Urinary bladder (tissue), 4 donors: ENCODE results near the gene BATF3. TPM values are rescaled to one million over a fixed set of nuclear protein-coding genes. Genes with fewer than 3 reads are reported as not detected.

Experiments
- DNase-seq: peaks from one replicate; pipeline ENCODE4 v3.0.0-alpha.2; 2015; ENCODE audit errors: extremely low spot score
- H3K27ac ChIP-seq: one replicate; pipeline ENCODE4 v1.5.1; 2013; ENCODE audit warnings: low read depth, mild to moderate bottlenecking, moderate library complexity
- H3K36me3 ChIP-seq: one replicate; pipeline ENCODE4 v1.6.1; 2013; ENCODE audit warnings: mild to moderate bottlenecking, moderate library complexity; ENCODE audit not compliant: insufficient read depth
- H3K4me1 ChIP-seq: one replicate; pipeline ENCODE4 v1.6.1; 2013; ENCODE audit warnings: mild to moderate bottlenecking, moderate library complexity; ENCODE audit not compliant: insufficient read depth
- H3K4me3 ChIP-seq: one replicate; pipeline ENCODE4 v1.5.1; 2013; ENCODE audit warnings: low read depth, low read length
- WGBS: extraction: QIAGEN DNeasy Blood & Tissue Kit; methylation state at CpG from one replicate; pipeline ENCODE4 v1.1.7; 2013; 5-methylcytosine and 5-hydroxymethylcytosine counted together
- polyA plus RNA-seq: library from polyadenylated mRNA; stranded (reverse); fragments of 200-250 nt; gene quantifications from one replicate; pipeline ENCODE4 v1.2.3, GENCODE V29; 2013
- total RNA-seq: library from RNA; depleted of rRNA; stranded (reverse); fragments of >200 nt; gene quantifications from one replicate; pipeline ENCODE4 v1.2.3, GENCODE V29; 2014
- donor health status: healthy with polysubstance abuse.
- donor health status: healthy.

BATF3 gene
- total and polyA plus RNA-seq, 2 donors: 2.3 to 3.7 TPM

DNA sequence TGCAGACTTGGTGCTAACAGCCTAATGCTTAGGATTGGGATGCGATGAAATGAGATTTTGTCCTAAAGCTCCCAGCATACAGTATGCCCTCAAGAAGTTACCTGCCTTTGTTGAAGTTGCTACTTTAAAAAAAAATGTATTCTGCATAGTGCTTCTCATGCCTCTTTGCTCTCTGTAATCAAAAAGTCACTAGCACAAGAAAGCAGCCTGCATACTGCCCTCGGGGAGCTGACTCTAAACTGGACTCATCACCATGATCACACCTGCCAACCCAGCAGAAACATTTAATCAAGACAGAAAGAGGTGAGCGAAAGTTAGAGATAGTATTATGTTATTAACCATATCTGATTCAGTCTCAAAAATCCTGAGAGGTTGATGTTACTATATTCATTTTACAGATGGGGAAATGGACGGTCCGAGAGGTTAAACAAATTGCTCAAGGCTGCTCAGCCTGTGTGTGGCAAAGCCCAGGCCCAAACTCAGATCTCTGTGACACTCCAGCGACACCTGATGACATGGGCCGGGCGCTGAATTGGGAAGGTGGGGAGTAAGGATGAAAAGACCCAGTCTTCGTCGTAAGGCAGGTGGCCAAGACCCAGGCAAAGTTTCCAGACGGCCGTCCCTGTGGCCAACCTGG is 1.1 kb downstream of the BATF3 start:
- Histone ChIP-seq H3K27ac (no peak overlapping the region), H3K4me3 (peak overlapping the region; percentile 51), H3K36me3 (no peaks in the 10 kb centered on the region), H3K4me1 (no peaks in the 10 kb centered on the region)
- DNase-seq: no peak
- 33% methylated on average over 12 of the region's 12 CpGs for WGBS

DNA sequence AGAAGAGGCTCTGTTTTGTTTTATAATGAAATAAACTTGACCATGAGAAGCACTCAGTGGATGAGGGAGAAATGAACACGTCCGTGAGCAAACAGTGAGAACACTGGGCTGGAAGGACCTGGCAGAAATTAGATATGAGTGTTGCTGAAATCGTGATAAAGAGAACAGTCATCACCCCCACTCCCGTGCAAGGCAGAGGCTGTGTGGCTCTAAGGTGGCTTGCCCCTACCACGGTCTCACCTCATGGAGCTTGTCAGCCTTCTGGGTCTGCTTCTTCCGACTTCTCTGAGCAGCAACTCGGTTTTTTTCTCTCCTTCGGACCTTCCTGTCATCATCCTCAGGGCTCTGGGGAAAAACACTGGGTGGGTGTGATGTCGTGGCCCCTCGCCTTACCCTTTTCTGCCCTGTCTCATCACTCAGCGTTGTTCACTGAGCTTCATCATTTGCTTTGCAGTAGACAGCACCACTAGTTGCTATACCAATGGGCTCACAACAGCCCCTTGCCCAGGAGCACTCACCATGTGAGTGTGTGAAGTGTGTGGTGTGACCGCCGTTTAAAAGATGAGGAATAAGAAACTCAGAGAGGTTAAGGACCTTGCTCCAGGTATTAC is 2.8 kb downstream of the BATF3 start:
- H3K4me3 ChIP-seq: no peak overlapping the region
- no peaks in the 10 kb centered on the region for H3K4me1 ChIP-seq
- WGBS: 79% methylated on average over 13 of the region's 13 CpGs
- no peaks in the 10 kb centered on the region for H3K36me3 ChIP-seq
- H3K27ac ChIP-seq: no peak overlapping the region
- DNase-seq: no peak

DNA sequence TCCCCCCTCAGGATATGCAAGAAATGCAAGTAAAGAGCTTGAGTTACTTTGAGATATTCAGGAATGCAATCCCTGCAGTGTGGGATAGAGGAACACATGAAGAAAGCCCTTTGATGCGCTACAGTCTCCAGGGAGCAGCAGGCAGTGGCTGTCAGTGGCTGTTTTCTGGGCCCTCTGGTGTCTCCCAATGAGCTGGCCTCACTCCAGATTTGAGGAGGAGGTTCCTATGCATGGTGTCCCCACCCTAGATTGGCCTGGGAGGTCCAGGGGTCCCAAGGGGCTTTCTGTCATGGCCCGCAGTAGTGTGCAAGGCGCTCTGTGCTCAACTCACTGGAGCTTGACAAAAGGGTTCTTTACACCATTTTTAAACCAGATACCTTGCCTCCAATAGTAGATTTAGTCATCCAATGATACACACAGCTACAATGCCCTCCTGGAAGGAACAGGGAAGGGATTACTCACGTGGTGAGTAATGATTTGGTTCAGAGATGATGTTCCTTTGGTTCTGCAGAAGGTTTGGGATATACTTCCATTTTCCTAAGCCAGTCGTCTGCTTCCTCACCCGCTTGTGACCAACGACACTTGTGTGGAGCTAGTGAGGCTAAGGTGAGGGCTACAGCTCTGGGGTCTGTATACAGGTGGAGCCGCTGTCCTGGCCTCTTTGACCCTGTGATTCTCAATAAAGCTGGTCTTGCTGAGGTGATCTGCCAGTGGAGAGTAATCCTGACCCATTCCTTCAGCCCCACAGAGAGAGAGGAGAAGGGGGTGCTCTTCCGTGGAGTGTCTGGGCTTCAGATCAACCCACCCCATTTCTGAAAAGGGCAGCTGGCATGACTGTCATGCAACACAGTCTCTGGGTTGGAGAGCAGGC is 6.6 kb downstream of the BATF3 start:
- 93% methylated on average over 9 of the region's 9 CpGs for WGBS
- Histone ChIP-seq H3K4me3 (no peak overlapping the region), H3K27ac (no peak overlapping the region), H3K36me3 (no peaks in the 10 kb centered on the region), H3K4me1 (no peaks in the 10 kb centered on the region)
- DNase-seq: no peak

DNA sequence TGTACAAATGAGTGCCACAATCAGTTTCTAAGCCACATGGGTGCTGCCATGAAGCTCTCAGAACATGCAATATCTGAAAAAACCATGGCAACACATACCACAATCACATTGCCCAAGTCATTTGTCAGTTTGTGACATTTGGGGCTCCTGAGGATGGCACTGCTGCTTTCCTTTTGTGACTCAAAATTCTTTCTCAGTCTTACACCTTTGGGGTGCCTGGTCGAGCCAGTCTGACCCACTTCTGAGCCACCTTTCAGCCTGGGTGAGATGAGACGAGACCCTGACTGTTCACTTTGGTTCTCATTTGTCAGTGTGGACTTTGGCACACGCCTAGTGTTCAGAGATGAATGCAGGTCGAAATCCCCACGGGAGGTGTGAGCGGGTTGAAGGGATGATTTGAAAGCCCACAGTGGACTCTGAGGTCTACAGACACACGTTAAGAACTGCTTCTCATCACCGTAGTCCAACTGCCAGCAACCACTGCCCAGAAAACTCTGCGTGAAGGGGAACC is 8.0 kb downstream of the BATF3 start:
- 85% methylated on average over 9 of the region's 9 CpGs for WGBS
- Histone ChIP-seq H3K36me3 (no peaks in the 10 kb centered on the region), H3K27ac (no peak overlapping the region), H3K4me1 (no peaks in the 10 kb centered on the region), H3K4me3 (no peak overlapping the region)
- no peak for DNase-seq

DNA sequence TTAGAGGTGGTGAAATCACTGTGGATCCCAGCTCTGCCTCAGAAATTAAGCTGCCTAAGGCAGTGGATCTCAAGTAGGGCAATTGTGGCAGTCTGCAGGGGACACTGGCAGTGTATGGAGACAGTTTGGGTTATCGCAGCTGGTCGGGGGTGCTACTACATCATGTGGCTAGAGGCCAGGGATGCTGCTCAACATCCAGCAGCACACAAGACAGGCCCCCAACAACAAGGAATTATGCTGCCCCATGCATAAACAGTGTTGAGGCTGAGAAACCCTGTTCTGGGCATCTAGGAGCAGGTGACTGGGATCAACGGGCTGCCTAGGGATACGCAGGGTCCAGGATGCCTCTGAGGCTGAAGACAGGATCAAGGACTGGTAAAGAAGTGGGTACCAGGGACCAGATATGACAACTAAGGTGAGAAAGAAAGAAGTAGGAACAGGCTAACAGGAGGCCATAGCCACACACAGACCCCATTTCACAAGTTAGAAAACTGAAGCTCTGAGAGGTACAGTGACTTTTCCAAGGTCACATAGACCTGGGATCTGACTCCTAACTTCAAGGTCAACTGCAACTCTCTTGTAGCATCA is 8.7 kb downstream of the BATF3 start:
- DNase-seq: no peak
- no peak overlapping the region for H3K27ac ChIP-seq
- no peak overlapping the region for H3K4me3 ChIP-seq
- H3K36me3 ChIP-seq: no peaks in the 10 kb centered on the region
- H3K4me1 ChIP-seq: no peaks in the 10 kb centered on the region
- WGBS: 77% methylated on average over 4 of the region's 4 CpGs

DNA sequence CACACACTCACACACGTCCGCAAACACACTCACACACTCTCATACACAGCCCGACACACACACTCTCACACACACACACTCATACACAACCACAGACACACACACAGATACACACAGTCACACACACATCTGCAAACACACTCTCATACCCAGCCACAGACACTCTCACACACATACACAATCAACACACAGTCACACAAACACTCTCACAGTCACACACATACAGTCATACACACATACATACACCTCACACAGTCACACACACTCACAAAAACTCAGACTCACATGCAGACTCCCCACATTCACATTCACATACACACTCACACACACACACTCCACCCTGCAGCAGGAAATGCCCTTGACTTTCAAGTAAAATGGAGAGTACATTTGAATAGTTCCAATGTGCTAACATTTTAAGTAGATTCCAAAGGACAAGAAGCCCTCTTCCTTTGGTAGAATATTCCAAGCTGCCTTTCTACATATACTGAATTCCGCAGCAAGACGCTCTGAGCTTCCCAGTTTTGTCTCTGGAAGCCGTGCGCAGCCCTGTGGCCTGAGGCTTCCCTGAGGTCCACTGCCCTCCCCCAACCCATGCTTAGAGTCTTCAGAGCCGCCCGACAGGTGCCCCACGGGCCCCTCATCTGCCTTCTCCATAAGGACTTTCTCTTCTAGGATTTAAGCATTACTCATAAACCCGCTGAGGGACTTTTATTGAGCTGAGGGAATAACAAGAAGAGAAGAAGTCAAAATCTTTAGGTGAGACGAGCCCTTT is 9.7 kb downstream of the BATF3 start:
- H3K27ac ChIP-seq: no peak overlapping the region
- DNase-seq: no peak
- H3K4me3 ChIP-seq: no peak overlapping the region
- H3K4me1 ChIP-seq: no peaks in the 10 kb centered on the region
- 63% methylated on average over 12 of the region's 12 CpGs for WGBS
- H3K36me3 ChIP-seq: no peaks in the 10 kb centered on the region

DNA sequence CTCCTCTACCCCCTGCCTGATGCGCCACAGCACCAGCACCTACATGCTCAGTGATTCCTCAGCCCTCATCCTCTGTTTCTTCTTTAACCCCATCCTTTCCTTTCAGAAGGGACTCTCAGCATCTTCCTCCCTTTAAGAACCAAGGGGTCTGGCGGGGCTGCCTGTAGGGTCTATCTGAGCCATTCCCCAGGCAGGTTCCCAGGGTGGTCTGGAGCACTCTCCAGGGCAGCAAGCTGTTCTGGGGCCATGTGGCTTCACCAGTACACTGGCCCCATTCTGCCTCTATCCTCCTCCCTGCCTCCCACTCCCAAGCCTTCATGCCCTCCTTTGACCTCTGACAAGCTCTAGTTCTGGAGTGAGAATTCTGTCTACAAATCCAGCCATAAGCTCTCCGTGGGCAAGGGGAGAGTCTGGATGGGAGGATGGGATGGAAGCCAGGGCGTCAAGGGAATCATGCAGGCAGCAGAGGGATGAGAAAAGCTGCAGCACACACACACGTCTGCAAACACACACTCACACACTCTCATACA is 10.4 kb downstream of the BATF3 start:
- no peak for DNase-seq
- Histone ChIP-seq H3K4me1 (no peaks in the 10 kb centered on the region), H3K36me3 (no peaks in the 10 kb centered on the region), H3K27ac (no peak overlapping the region), H3K4me3 (no peak overlapping the region)
- WGBS: 75% methylated on average over 5 of the region's 5 CpGs

DNA sequence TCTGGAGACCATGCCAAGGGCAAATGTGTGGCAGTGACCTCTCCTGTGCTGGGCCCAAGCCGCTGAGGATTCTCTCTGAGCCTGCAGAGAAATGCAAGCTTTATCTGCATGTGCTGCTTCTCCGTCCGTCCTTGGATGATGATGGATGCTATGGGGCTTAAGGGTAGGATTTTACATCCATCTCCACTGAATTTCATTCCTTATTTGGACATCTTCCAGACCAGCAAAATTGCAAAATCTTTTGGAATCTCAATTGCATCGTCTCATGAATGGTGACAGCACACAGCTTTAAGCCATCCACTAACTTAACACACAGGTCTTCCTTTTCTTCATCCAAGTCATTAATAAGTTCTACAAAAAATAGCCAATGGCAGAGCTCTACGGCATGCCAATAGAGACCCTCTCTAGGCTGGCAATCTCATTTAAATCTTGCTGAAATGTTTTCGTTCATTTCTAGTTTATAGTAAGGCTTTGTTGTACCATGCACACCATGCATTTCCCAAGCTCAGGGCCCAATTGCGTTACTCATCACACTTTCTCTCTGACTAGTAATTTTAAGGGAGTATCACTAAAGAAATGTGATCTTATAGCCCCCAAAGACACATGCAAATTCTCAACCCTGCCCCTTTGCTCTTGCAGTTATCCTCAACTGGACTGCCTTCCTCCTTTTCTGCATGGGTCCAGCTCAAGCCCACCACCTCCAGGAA is 11.1 kb downstream of the BATF3 start:
- WGBS: 61% methylated on average over 7 of the region's 7 CpGs
- H3K36me3 ChIP-seq: no peaks in the 10 kb centered on the region

DNA sequence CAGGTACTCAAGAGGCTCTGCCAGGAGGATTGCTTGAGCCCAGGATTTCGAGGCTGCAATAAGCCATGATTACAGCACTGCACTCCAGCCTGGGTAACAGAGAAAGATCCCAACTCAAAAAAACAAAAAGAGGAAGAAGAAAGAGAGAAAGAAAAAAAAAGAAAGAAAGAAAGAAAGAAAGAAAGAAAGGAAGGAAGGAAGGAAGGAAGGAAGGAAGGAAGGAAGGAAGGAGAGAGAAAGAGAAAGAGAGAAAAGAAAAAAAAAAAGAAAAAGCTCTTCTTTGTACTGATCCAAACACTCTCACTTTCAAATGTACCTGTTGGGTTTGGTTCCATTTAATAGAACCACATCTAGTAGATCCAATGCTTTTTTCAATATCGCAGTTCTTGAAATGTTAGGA is 11.8 kb downstream of the BATF3 start:
- DNase-seq: no peak
- H3K36me3 ChIP-seq: no peaks in the 10 kb centered on the region
- H3K27ac ChIP-seq: no peak overlapping the region
- no peak overlapping the region for H3K4me3 ChIP-seq
- no peaks in the 10 kb centered on the region for H3K4me1 ChIP-seq
- 95% methylated on average over 2 of the region's 2 CpGs for WGBS

More for the DNA sequence above, 11.1 kb downstream of the BATF3 start:
- Histone ChIP-seq H3K4me1 (no peaks in the 10 kb centered on the region), H3K4me3 (no peak overlapping the region), H3K27ac (no peak overlapping the region)
- DNase-seq: no peak

DNA sequence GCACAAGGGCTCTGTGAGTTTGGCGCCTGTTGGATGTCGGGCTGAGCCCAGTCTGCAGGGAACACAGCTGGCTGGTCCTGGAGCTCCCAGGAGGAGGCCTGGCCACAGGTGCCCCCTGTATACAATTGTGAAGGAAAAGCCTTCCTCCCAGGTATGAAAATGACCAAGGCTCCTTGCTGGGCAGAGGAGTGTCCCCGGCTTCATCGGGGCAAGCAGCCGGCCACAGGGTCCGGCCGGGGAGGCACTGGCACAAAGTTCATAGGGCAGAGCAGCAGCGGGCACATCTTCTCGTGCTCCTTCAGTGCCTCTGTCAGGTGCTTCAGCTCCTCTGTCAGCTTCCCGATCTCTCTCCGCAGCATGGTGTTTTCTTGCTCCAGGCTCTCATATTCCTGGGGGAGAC is 13.0 kb downstream of the BATF3 start:
- 96% methylated on average over 11 of the region's 11 CpGs for WGBS
- H3K4me3 ChIP-seq: no peak overlapping the region
- no peaks in the 10 kb centered on the region for H3K36me3 ChIP-seq
- H3K4me1 ChIP-seq: no peaks in the 10 kb centered on the region
- no peak overlapping the region for H3K27ac ChIP-seq
- no peak for DNase-seq

DNA sequence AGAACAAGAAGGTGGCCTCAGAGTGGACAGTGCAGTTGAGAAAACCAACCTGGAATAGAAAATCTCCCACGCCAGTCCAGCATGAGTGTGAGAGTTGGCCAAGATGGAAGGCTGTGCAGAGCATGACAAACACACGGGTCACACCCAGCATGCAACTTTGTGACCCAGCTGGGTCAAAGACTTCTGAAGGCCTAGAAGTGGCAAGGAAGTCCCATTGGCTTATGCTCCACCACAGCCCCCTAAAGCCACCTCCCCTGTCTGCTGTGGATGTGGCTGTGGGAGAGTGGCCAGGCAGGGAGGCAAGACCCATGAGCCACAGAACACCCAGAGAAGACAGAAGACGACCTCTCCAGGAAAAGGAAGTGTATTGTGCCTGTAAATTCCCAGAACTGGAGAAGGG is 13.6 kb downstream of the BATF3 start:
- WGBS: 81% methylated on average over 3 of the region's 3 CpGs
- H3K4me1 ChIP-seq: no peaks in the 10 kb centered on the region
- H3K4me3 ChIP-seq: no peak overlapping the region
- no peak overlapping the region for H3K27ac ChIP-seq
- no peaks in the 10 kb centered on the region for H3K36me3 ChIP-seq
- no peak for DNase-seq

DNA sequence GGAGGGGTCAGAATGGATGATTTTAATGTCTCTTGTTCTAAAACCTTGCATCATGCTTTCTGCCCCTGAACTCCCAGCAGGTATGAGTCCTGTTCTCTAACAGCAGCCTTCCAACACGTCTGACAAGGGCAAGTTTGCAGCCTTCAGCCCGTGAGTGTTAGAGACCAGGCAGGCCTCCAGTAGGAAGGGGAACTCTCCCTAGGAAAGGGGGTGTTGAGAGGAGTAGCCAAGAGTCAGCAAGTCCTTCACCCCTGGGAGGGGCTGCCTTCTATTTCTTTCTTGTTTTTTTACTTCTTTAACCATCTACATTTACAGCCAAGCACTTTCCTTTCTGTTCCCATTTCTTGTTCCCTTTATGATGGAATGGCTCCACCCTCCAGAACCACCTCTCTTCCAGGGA is 14.2 kb downstream of the BATF3 start:
- H3K4me1 ChIP-seq: no peaks in the 10 kb centered on the region
- no peaks in the 10 kb centered on the region for H3K36me3 ChIP-seq
- no peak for DNase-seq
- no peak overlapping the region for H3K27ac ChIP-seq
- WGBS: 47% methylated on average over 2 of the region's 2 CpGs
- H3K4me3 ChIP-seq: no peak overlapping the region
